ENCODE data around the gene NHSL2.

NHSL2 gene

DNA sequence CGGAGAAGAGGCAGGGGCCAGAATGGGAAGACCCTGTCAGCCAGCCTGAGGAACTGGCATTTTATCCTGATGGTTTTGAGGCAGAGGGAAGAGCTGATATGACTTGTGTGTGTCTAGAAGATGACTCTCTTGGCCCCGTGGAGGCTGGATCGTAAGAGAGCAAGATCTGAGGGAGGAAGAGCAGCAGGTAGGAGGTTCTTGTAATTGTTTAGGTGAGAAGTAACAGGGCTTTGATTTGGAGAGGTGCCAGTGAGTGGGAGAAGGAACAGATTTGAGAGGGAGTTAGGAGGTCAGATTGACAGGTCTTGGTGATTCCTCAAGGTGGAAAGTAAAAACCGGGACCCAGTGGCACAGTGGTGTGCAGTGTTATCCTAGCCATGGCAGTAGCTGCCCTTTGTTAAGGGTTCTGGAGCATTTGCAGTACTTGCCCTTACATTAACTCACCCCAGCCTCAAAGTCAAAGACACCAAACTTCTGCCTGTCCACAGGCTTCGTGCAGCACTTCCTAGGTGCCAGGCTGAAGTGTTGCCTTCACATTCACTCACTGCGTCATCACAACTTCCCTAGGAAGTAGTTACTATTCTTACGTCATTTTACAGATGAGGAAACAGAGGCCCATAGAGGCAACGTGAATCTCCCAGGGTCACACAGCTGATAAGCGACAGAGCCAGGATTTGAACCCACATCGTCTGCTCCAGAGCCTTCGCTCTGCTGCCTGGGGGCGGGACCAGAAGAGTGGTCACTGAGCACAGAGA, 197.4 kb downstream of the NHSL2 start:
- DNase-seq (ENCODE audit: low read depth, low spot score): no peak

DNA sequence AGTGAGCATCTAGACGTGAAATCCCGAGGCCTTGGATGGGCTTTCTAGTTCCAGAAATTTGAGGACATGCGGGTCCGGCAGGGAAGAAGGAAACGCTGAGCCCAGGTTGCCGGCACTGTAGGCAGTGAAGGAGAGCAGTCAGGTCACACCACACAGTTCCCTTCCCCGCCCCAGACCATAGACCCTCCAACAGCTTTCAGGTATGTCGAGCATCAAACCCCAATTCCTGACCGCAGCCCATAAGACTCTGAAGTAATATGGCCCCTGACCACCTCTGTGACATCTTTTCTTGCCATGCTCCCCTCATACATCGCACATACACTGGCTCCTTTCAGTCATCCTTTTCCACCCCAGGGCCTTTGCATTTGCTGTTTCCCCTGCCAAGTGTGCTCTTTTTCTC, 198.0 kb downstream of the NHSL2 start:
- DNase-seq (ENCODE audit: low read depth, low spot score): no peak

DNA sequence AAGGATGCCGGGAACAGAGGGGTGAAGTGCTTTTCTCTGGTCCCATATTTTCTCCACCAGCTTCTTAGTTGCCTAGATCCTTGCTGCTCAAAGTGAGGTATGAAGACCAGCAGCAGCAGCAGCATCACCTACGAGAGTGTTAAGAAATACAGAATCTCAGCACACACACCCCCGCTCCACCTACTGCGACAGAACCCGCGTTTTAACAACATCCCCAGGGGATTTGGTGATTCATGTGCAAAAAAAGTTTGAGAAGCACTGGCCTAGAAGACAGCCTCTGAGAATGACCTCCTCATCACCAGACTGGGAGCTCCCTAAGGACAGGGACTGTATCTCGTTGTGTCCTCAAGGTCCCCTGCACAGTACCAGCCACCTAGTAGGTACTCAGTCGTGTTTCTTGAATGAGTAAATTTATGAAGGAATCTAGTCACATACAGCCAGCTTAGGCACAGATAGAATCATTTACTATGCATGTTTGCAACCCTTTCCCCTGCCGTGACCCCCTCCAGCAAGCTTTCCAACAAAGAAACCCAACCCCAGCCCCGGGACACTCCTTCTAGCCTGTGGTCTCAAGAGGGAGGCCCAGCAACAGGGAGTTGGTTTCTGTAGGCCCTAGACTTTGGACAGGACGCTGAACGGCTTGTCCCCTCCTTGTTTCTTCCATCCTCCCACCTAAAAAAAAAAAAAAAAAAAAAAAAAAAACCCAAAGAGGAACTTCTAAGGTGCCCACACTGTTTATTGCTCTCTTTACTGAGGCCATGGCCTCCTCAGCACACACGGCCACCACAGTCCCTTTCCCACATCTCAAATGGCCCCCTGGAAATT, 199.6 kb downstream of the NHSL2 start:
- DNase-seq (ENCODE audit: low read depth, low spot score): peak; percentile 68

GRCh38 chrX:72110876-72111708, 200.4 kb downstream of the NHSL2 start:
- no peak for DNase-seq (ENCODE audit: low read depth, low spot score)

DNA sequence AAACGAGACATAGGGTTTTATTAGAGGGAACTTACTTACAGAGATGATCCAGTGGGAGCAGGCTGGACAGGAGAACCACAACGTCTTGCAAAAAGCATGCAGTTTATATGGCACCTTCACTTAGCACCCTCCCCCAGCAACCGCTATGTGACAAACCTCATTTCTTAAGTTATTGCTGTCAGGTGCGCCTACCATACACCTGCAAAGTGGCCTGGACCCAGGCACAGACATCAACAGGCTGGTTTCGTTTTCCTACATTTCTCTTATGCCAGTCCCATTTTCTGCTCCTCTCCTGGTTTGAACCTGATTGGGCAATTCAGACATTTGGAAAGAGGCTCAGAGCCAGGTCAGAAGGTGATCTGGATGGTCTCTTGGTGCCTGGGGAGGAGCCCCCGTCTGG, 202.8 kb downstream of the NHSL2 start:
- no peak for DNase-seq (ENCODE audit: low read depth, low spot score)

- no peak for DNase-seq (ENCODE audit: low read depth, low spot score)
These were observed 203.7 kb downstream of the NHSL2 start for GRCh38 chrX:72114306-72114705.

GRCh38 chrX:72114807-72115206, 204.2 kb downstream of the NHSL2 start:
- DNase-seq (ENCODE audit: low read depth, low spot score): no peak

DNA sequence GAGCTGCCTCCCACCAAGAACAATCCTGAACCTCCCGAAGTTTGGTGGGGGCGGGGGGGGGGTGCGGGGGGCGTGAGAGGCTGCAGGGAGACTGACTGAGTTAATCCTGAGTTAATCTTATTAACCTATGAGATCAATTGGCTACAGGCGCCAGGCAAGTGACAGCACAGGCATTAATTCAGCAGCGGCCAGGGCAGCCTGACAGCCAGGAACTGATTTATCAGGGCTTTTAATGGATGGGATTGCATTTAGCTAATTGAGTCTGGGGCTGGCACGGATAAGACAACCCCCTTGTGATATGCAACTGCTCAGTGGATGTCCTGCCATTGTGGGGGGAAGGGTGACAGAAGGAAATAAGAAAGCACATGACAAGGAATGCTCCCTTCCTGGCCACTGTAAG, 204.7 kb downstream of the NHSL2 start:
- DNase-seq (ENCODE audit: low read depth, low spot score): no peak

DNA sequence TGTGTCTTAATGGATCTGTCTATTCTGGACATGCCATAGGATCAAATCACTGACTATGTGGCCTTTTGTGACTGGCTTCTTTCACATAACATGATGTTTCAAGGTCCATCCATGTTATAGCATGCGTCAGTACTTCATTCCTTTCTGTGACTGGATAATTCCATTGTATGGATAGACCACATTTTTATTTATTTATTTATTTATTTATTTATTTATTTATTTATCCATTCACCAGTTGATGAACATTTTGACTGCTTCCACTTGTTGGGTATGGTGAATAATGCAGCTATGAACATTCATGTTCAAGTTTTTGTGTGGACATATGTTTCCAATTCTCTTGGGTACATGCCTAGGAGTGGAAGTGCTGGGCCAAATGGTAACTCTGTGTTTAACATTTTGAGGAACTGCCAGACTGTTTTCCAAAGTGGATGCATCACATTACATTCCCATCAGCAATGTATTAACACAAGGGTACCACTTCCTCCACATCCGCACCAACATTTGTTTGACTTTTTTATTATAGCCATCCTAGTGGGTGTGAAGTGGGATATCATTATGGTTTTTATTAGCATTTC, 207.1 kb downstream of the NHSL2 start:
- DNase-seq (ENCODE audit: low read depth, low spot score): no peak

- no peak for DNase-seq (ENCODE audit: low read depth, low spot score)
These were observed 210.2 kb downstream of the NHSL2 start for GRCh38 chrX:72120837-72121236.

DNA sequence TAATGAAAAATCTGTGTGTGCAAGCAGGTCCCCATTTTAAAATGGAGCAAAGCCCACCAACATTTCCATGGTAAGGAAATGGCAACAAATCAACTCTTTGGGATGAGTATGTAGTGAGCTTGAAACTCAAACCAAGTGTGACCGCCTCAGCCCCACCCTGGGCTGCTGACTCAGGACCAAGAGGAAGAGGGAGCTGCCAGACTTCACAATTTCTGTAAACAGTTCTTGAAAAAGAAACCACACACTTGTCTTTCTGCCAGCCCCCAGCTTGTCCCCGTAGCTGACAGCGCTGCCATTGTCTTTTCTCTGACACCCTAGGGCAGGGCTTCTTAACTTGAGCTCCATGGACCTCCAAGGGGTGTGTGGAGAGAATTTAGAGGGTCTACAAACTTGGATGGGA, 210.7 kb downstream of the NHSL2 start:
- DNase-seq (ENCODE audit: low read depth, low spot score): no peak

DNA sequence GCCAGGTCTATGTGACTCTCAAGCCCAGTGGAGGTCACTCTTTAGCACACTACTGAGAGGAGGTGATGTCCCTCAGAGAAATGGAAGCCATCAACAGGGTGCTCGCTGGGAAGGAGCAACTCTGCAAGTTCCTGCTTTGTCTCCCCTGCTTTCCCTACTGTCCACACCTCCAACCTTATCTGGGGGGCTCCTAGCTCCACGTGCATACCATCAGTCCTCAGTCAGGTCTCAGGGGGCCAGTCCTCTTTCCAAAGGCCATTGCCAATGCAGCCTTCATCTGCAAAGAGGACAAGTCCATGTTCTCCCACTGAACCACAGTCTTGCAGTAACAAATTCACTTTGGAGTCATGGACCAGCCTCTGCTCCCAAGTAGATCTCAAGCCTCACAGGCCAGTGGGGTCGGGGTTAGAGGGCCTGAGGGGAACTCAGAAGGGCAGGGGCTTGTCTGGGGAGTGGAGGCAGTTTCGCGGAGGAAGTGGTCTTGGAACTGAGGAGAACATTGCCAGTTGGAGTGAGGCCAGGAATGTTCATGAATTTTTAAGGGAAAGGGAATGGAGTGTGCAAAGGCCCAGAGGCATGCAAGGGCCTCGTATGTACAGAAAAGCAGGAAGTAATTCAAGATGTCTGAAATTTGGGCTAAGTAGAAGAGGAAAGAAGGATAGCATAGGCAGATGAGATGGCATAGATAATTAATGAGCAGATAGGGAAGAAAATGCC, 212.1 kb downstream of the NHSL2 start:
- no peak for DNase-seq (ENCODE audit: low read depth, low spot score)

DNA sequence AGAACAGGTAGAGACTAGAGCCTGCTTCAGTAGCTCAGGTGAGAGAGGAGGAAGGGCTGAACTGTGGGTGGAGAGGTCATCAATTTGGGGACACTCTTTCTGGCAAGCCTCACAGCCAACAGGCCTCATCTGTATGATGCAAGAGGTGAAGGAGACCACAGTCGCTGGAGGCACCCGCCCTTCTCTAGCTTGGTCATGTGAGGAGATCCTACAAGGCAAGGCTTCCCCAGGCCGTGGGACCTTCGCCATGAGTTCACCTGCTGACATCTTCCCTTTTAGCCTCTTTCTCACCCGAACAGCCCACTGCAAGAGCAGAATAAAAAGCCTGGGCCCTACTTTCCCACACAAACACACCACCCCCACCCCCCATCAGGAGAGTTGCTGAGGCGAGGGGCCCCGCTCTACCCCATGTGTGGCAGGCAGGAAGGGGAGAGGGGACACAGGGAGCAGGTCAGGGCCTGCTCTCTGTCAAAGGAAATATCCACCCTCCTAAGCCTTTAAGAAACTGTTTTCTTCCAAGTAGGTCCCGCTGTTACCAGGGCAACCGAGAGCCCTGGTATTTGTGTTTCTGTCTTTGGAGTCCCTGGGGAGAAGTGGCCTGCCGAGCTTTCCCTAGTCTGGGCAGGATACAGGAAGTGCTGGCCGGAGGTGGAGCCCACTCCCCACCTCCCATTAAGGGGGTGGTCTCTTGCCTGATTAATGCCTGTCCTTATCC, 213.0 kb downstream of the NHSL2 start:
- DNase-seq (ENCODE audit: low read depth, low spot score): peak; percentile 95

DNA sequence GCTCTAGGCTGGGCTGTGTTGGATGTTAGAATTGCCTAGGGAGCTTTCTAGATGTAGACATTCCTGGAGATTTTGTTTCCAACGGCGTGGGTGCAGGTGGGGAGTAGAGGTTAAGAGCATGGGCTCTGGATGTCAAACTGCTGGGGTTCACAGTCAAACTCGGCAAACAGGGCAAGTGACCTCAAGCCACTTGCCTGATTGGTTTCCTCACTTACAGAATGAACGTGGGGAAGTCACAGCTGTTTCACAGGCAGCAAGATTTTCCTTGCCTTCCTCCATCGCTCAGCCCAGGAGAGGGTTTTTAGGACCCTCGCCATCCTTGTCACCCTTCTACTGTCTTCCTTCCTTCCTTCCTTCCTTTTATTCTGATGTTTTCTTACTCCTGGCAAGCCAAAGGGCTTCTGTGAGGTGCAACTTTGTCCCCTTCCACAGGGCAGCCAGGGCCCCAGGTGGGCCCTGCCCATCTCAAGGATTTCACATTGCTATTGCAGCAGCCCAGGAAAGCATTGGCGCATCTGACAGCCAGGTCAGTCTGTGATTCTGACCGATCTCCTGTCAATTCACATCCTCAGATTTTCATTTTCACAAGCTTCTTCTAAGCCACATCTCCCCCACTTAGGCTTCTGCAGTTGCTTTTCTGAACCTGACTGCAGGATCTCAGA, 214.0 kb downstream of the NHSL2 start:
- no peak for DNase-seq (ENCODE audit: low read depth, low spot score)

DNA sequence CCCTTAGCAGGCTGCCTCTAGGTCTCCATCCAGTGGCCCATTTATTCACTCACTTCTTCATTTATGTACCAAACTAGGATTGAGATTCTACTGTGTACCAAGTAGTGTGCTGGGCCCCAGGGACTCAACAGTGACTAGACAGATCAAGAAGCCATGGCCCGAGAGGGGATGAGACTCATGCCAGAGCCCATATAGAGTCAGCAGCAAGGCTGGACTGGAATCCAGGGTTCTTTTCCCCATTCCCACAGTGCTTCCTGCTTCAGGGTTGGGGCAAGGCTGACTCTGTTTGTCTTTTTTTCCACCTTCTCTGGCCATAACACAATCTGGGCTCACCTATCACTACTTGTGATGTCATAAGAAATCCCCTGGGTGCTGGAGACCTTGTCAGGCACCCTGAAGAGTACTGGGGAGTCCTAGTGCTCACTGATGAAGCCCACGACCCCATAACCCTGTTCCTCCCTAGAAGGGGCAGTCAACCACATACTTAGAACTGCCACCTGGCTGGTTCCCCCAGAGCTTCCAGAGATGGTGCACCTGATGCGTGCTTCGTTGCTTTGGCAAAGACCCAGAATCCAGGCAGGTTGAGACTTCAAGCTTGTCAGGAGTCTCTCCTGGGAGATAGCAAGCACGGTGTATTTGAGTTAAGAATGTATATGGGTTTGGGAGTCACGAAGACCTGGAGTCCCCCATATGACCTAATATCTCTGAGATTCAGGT, 214.8 kb downstream of the NHSL2 start:
- no peak for DNase-seq (ENCODE audit: low read depth, low spot score)

DNA sequence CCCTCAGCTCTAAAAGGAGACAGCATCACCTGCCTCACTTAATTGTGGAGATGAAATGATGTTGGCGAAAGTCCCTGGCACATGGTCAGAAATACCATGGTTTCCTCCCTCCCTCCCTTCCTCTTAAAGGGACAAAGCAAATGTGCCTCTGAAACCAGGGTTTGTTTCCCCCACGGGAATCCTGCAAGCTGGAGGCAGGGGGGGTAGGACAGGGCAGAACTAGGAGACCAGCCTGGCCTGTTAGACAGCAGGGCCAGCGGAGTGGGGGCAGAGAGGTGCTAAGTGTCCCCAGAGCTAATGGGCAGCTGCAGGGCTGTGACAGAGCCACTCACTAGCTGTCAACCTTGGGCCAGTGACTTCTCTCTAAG, 215.4 kb downstream of the NHSL2 start:
- DNase-seq (ENCODE audit: low read depth, low spot score): no peak

DNA sequence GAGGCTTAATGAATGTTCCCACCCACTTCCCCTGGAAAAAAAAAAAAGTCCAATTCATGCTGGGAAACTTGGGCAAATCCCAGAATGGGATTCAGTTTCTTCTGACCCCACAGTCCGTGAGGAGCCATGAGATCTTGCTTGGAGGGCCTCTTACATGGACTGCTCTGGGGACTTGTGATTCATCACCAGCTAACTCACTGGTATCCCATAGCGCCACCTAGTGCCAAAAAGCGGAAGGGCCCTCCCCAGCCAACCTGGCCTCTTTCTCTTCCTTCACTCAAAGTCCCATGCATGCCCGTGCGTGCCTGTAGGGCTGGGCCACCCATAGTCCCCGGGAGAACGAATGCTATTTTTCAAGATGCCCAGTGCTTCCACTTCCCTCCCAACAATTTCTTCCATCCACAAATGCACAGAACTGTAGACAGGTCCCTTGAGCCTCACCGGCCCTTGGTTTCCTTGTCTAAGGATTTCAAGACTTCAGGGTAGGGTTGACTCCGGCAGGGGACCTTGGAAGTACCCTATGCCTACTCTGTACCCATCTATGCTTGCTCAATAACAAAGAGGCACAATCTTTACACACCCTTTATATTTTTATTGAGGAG, 216.0 kb downstream of the NHSL2 start:
- DNase-seq (ENCODE audit: low read depth, low spot score): peak; percentile 98

- DNase-seq (ENCODE audit: low read depth, low spot score): no peak
These were observed 216.7 kb downstream of the NHSL2 start for GRCh38 chrX:72127332-72127731.

Measured in ELF-1 (cell line).